ENCODE results near the gene RNF169. TPM values are rescaled to one million over a fixed set of nuclear protein-coding genes. Genes with fewer than 3 reads are reported as not detected.

RNF169 gene
- total and polyA plus RNA-seq, 2 of the 8 experiments (the other 6 are each of a cell fraction or from before 2014, with no cell fraction given), result 3.6 to 12.5 TPM

DNA sequence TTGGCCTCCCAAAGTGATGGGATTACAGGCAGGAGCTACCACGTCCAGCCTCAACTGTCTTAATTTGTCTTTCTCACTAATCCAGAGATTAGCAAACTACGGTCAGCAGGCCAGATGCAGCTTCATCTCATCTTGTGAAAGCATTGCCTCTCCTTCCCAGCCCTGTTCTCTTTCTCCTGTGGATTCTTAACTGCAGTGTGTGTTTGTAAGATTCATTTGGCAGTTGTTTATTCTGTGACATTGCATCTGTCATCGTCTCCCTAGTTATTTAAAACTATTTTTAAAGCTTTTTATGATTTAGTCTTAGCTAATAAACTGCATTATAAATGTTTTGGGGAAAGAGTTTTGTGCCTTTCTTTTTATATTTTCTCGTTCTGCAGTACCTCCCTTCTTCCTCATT is 29.2 kb downstream of the RNF169 start (continued):
- TF ChIP-seq, protein P1, sequence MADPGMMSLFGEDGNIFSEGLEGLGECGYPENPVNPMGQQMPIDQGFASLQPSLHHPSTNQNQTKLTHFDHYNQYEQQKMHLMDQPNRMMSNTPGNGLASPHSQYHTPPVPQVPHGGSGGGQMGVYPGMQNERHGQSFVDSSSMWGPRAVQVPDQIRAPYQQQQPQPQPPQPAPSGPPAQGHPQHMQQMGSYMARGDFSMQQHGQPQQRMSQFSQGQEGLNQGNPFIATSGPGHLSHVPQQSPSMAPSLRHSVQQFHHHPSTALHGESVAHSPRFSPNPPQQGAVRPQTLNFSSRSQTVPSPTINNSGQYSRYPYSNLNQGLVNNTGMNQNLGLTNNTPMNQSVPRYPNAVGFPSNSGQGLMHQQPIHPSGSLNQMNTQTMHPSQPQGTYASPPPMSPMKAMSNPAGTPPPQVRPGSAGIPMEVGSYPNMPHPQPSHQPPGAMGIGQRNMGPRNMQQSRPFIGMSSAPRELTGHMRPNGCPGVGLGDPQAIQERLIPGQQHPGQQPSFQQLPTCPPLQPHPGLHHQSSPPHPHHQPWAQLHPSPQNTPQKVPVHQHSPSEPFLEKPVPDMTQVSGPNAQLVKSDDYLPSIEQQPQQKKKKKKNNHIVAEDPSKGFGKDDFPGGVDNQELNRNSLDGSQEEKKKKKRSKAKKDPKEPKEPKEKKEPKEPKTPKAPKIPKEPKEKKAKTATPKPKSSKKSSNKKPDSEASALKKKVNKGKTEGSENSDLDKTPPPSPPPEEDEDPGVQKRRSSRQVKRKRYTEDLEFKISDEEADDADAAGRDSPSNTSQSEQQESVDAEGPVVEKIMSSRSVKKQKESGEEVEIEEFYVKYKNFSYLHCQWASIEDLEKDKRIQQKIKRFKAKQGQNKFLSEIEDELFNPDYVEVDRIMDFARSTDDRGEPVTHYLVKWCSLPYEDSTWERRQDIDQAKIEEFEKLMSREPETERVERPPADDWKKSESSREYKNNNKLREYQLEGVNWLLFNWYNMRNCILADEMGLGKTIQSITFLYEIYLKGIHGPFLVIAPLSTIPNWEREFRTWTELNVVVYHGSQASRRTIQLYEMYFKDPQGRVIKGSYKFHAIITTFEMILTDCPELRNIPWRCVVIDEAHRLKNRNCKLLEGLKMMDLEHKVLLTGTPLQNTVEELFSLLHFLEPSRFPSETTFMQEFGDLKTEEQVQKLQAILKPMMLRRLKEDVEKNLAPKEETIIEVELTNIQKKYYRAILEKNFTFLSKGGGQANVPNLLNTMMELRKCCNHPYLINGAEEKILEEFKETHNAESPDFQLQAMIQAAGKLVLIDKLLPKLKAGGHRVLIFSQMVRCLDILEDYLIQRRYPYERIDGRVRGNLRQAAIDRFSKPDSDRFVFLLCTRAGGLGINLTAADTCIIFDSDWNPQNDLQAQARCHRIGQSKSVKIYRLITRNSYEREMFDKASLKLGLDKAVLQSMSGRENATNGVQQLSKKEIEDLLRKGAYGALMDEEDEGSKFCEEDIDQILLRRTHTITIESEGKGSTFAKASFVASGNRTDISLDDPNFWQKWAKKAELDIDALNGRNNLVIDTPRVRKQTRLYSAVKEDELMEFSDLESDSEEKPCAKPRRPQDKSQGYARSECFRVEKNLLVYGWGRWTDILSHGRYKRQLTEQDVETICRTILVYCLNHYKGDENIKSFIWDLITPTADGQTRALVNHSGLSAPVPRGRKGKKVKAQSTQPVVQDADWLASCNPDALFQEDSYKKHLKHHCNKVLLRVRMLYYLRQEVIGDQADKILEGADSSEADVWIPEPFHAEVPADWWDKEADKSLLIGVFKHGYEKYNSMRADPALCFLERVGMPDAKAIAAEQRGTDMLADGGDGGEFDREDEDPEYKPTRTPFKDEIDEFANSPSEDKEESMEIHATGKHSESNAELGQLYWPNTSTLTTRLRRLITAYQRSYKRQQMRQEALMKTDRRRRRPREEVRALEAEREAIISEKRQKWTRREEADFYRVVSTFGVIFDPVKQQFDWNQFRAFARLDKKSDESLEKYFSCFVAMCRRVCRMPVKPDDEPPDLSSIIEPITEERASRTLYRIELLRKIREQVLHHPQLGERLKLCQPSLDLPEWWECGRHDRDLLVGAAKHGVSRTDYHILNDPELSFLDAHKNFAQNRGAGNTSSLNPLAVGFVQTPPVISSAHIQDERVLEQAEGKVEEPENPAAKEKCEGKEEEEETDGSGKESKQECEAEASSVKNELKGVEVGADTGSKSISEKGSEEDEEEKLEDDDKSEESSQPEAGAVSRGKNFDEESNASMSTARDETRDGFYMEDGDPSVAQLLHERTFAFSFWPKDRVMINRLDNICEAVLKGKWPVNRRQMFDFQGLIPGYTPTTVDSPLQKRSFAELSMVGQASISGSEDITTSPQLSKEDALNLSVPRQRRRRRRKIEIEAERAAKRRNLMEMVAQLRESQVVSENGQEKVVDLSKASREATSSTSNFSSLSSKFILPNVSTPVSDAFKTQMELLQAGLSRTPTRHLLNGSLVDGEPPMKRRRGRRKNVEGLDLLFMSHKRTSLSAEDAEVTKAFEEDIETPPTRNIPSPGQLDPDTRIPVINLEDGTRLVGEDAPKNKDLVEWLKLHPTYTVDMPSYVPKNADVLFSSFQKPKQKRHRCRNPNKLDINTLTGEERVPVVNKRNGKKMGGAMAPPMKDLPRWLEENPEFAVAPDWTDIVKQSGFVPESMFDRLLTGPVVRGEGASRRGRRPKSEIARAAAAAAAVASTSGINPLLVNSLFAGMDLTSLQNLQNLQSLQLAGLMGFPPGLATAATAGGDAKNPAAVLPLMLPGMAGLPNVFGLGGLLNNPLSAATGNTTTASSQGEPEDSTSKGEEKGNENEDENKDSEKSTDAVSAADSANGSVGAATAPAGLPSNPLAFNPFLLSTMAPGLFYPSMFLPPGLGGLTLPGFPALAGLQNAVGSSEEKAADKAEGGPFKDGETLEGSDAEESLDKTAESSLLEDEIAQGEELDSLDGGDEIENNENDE (IDR thresholded peaks at IDR 0.05; ENCODE audit: insufficient replicate concordance, low read length), result no peak
- TF ChIP-seq SAP30 (IDR thresholded peaks at IDR 0.05; ENCODE audit: insufficient read depth, insufficient replicate concordance, low read length), result no peak
- TF ChIP-seq NRF1 (IDR thresholded peaks at IDR 0.05; ENCODE audit: low read depth, low read length), result no peak
- TF ChIP-seq SP2 (IDR thresholded peaks at IDR 0.05; ENCODE audit: low read length), result no peak
- no peak for TF ChIP-seq JUND (IDR thresholded peaks at IDR 0.05; ENCODE audit: low read length)
- no peak for TF ChIP-seq TAF7 (optimal IDR thresholded peaks at IDR 0.05; ENCODE audit: borderline replicate concordance, low read depth, low read length)
- no peak for TF ChIP-seq RNF2 (IDR thresholded peaks at IDR 0.05; ENCODE audit: borderline replicate concordance, low read depth, low read length, missing control alignments, poor library complexity, severe bottlenecking)

Measured in H1 (cell line).